HG02763 (cell line): ENCODE data around the gene ZDHHC22.

Source experiments
- ATAC-seq: cut with Tn5 transposase; IDR thresholded peaks from one replicate; pipeline ENCODE4 v1.9.1; 2021; ENCODE audit warnings: mild to moderate bottlenecking, moderate library complexity; ENCODE audit not compliant: unreplicated experiment

The ZDHHC22 gene

GRCh38 chr14:77128414-77128891 lies 13.1 kb downstream of the ZDHHC22 start:
- no peak for ATAC-seq

GRCh38 chr14:77126461-77126990 lies 15.1 kb downstream of the ZDHHC22 start:
- no peak for ATAC-seq

- ATAC-seq = no peak
Observed at GRCh38 chr14:77125823-77126325, 15.7 kb downstream of the ZDHHC22 start.

- ATAC-seq = no peak
Observed at GRCh38 chr14:77125281-77125801, 16.2 kb downstream of the ZDHHC22 start.

GRCh38 chr14:77124345-77125280 lies 17.0 kb downstream of the ZDHHC22 start:
- no peak for ATAC-seq

- no peak for ATAC-seq
Observed at GRCh38 chr14:77123381-77124325, 17.9 kb downstream of the ZDHHC22 start.

GRCh38 chr14:77122526-77123125 lies 19.0 kb downstream of the ZDHHC22 start:
- ATAC-seq = no peak

- ATAC-seq = peak; percentile 83
Observed at GRCh38 chr14:77120771-77121743, 20.5 kb downstream of the ZDHHC22 start.

GRCh38 chr14:77119851-77120250 lies 21.7 kb downstream of the ZDHHC22 start:
- no peak for ATAC-seq

GRCh38 chr14:77116172-77116817 lies 25.3 kb downstream of the ZDHHC22 start:
- no peak for ATAC-seq

GRCh38 chr14:77114609-77115008 lies 27.0 kb downstream of the ZDHHC22 start:
- no peak for ATAC-seq

- no peak for ATAC-seq
Observed at GRCh38 chr14:77113644-77114043, 27.9 kb downstream of the ZDHHC22 start.

- no peak for ATAC-seq
Observed at GRCh38 chr14:77111021-77111420, 30.6 kb downstream of the ZDHHC22 start.

GRCh38 chr14:77110286-77110685 lies 31.3 kb downstream of the ZDHHC22 start:
- ATAC-seq = no peak

- no peak for ATAC-seq
Observed at GRCh38 chr14:77109656-77110055, 31.9 kb downstream of the ZDHHC22 start.

GRCh38 chr14:77108753-77109152 lies 32.8 kb downstream of the ZDHHC22 start:
- ATAC-seq = no peak

GRCh38 chr14:77107228-77107627 lies 34.4 kb downstream of the ZDHHC22 start:
- ATAC-seq = no peak

GRCh38 chr14:77106666-77107065 lies 34.9 kb downstream of the ZDHHC22 start:
- no peak for ATAC-seq
